HL-60 (cell line): ENCODE data around the gene HIGD1A.

Experiments
- GABPA ChIP-seq: IDR thresholded peaks from 2 replicates; pipeline ENCODE4 v1.6.1; 2012; ENCODE audit warnings: low read depth
- REST ChIP-seq: IDR thresholded peaks from 2 replicates; pipeline ENCODE4 v1.6.1; 2012; ENCODE audit warnings: low read depth; ENCODE audit not compliant: insufficient replicate concordance

GRCh38 chr3:42750834-42751233, 53.5 kb downstream of the HIGD1A start:
- TF ChIP-seq GABPA = no peak
- no peak for TF ChIP-seq REST
